OCI-LY7 (cell line): ENCODE data around the gene SOX21. TPM values are rescaled to one million over a fixed set of nuclear protein-coding genes. Genes with fewer than 3 reads are reported as not detected.

Experiments
- BruUV-seq: library from RNA; stranded (reverse); fragments of 400-500 nt; replicated peaks from 2 replicates; lab custom pipeline; 2021; lab: Mats Ljungman, UMichigan
- CTCF ChIA-PET: fragments of 300-600 bp; sonication (Branson Sonifier 250); formaldehyde crosslinking; loops from one replicate; lab custom pipeline; 2022; ENCODE audit warnings: antibody characterized with exemption; ENCODE audit not compliant: unreplicated experiment; lab: Charles Lee
- POLR2A ChIA-PET: fragments of 300-600 bp; sonication (Branson Sonifier 250); formaldehyde crosslinking; loops from one replicate; lab custom pipeline; 2022; ENCODE audit warnings: antibody characterized with exemption; lab: Charles Lee
- DNase-seq: peaks from one replicate; pipeline ENCODE4 v3.0.0-alpha.2; 2015; ENCODE audit warnings: low spot score
- H2AFZ ChIP-seq: fragments of 200-600 bp; sonication (generic), shearing (Covaris generic); 2 replicates; pipeline ENCODE4 v1.6.1; 2014; ENCODE audit warnings: mild to moderate bottlenecking, antibody characterized with exemption, low read length, moderate library complexity
- H3K27ac ChIP-seq: fragments of 200-600 bp; sonication (generic); 2 replicates; pipeline ENCODE4 v1.5.1; 2014; ENCODE audit warnings: mixed run types, low read depth, mild to moderate bottlenecking, moderate library complexity, low read length, inconsistent platforms; ENCODE audit not compliant: poor library complexity, severe bottlenecking
- H3K36me3 ChIP-seq: fragments of 200-600 bp; sonication (generic); 2 replicates; pipeline ENCODE4 v1.6.1; 2014; ENCODE audit warnings: mild to moderate bottlenecking, antibody characterized with exemption, low read length, moderate library complexity, mixed read lengths; ENCODE audit not compliant: insufficient read depth
- H3K4me1 ChIP-seq: fragments of 200-600 bp; sonication (generic); 2 replicates; pipeline ENCODE4 v1.5.1; 2014; ENCODE audit warnings: mild to moderate bottlenecking, low read length; ENCODE audit not compliant: insufficient read depth, poor library complexity, severe bottlenecking
- H3K4me2 ChIP-seq: fragments of 200-600 bp; sonication (generic); 2 replicates; pipeline ENCODE4 v1.6.1; 2014; ENCODE audit warnings: mild to moderate bottlenecking, low read length
- H3K4me3 ChIP-seq: fragments of 200-600 bp; sonication (generic); 2 replicates; pipeline ENCODE4 v1.5.1; 2014; ENCODE audit warnings: mild to moderate bottlenecking, low read depth, low read length; ENCODE audit not compliant: poor library complexity, severe bottlenecking
- H3K79me2 ChIP-seq: fragments of 200-600 bp; sonication (generic); 2 replicates; pipeline ENCODE4 v1.6.1; 2016; ENCODE audit warnings: low read depth, mild to moderate bottlenecking, low read length, moderate library complexity, mixed read lengths; ENCODE audit not compliant: insufficient read depth
- H3K9me2 ChIP-seq: fragments of 200-600 bp; sonication (generic); 2 replicates; pipeline ENCODE4 v1.6.1; 2016; ENCODE audit warnings: mild to moderate bottlenecking, low read length, mixed read lengths; ENCODE audit not compliant: insufficient read depth
- H3K9me3 ChIP-seq: fragments of 200-600 bp; sonication (generic); 2 replicates; pipeline ENCODE4 v1.6.1; 2014; ENCODE audit warnings: mild to moderate bottlenecking, mixed run types, low read length, mixed read lengths
- H4K20me1 ChIP-seq: fragments of 200-600 bp; sonication (generic); 2 replicates; pipeline ENCODE4 v1.6.1; 2014; ENCODE audit warnings: mild to moderate bottlenecking, antibody characterized with exemption, low read length, moderate library complexity, mixed read lengths; ENCODE audit not compliant: insufficient read depth
- EZH2phosphoT487 ChIP-seq: fragments of 200-600 bp; sonication (generic); IDR thresholded peaks from 2 replicates; pipeline ENCODE4 v1.6.1; 2018; ENCODE audit warnings: low read depth, borderline replicate concordance, mild to moderate bottlenecking, mixed run types, antibody characterized with exemption, low read length, moderate library complexity, mixed read lengths
- intact Hi-C: fragments of 100-400 bp; cut with micrococcal nuclease; formaldehyde crosslinking; loops from one replicate; pipeline ENCODE4 v1.10.0; 2022; ENCODE audit not compliant: unreplicated experiment
- total RNA-seq, 2 experiments: library from RNA; depleted of rRNA in 1 of 2; stranded (reverse); fragments of >200 nt in 1 of 2; shearing (Covaris generic) in 1 of 2; gene quantifications; 2 replicates each; pipeline ENCODE4 v1.2.3, GENCODE V29; 2014 to 2022
- TF ChIP-seq, protein P1 (sequence below): fragments of 200-600 bp; sonication (generic); conservative IDR thresholded peaks from 2 replicates; pipeline ENCODE4 v1.5.1; 2014; ENCODE audit warnings: mild to moderate bottlenecking, antibody characterized with exemption, low read length, moderate library complexity, mixed read lengths

SOX21 gene
- total RNA-seq, 2 experiments from 2014 or later, result not detected

- intact Hi-C loops, result no loop called here
- Histone ChIP-seq H3K4me2 (no peak overlapping the region), H3K27ac (no peak overlapping the region), H3K79me2 (no peaks in the 10 kb centered on the region), H4K20me1 (no peaks in the 10 kb centered on the region), H2AFZ (no peak overlapping the region), H3K4me3 (no peak overlapping the region), H3K9me2 (no peaks in the 10 kb centered on the region), H3K4me1 (no peaks in the 10 kb centered on the region), H3K36me3 (no peaks in the 10 kb centered on the region), H3K9me3 (no peaks in the 10 kb centered on the region)
- no TSS peak for BruUV-seq
- TF ChIP-seq EZH2phosphoT487, result no peak
- TF ChIP-seq, protein P1, sequence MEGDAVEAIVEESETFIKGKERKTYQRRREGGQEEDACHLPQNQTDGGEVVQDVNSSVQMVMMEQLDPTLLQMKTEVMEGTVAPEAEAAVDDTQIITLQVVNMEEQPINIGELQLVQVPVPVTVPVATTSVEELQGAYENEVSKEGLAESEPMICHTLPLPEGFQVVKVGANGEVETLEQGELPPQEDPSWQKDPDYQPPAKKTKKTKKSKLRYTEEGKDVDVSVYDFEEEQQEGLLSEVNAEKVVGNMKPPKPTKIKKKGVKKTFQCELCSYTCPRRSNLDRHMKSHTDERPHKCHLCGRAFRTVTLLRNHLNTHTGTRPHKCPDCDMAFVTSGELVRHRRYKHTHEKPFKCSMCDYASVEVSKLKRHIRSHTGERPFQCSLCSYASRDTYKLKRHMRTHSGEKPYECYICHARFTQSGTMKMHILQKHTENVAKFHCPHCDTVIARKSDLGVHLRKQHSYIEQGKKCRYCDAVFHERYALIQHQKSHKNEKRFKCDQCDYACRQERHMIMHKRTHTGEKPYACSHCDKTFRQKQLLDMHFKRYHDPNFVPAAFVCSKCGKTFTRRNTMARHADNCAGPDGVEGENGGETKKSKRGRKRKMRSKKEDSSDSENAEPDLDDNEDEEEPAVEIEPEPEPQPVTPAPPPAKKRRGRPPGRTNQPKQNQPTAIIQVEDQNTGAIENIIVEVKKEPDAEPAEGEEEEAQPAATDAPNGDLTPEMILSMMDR, result no peak
- DNase-seq, result no peak
- POLR2A ChIA-PET, result no interaction called here
- CTCF ChIA-PET, result no interaction called here
Measured at GRCh38 chr13:94664889-94665288, 47.5 kb downstream of the SOX21 start.

DNA sequence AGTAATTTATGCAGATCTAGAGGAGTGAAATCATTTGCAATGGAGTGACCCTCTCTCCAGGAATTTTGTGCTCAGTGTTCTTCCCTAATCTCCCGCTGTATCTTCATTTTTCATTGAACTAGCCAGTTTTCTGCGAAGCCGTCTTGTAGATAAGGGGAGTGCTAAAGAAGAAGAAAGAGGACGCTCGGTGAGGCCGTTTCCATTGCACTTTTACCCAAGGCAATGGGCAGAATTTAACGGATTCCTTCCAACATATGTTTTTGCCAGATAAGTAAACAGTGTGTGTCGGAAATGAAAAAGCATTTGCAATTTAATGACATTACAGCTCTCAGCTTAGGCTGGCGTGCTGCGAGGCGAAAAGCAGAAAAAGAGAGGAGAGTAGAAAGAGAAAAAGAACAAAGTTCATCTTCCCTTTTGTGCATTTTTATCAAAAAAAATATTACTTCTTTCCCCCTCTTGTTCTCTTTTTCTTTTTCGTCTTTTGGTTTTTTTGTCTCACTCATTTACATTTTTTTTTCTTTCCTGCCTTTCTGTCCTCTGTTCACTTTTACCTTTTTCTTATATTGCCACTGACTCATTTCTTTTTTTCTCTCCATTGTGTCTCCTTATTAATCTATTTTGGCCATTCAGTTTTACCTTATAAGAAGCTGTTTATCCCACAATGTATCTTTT is 49.9 kb downstream of the SOX21 start:
- DNase-seq, result no peak
- Histone ChIP-seq H3K36me3 (no peaks in the 10 kb centered on the region), H3K79me2 (no peaks in the 10 kb centered on the region), H2AFZ (no peak overlapping the region), H3K4me2 (no peak overlapping the region), H3K27ac (no peak overlapping the region), H3K4me3 (no peak overlapping the region), H3K4me1 (no peaks in the 10 kb centered on the region), H3K9me2 (no peaks in the 10 kb centered on the region), H3K9me3 (no peaks in the 10 kb centered on the region), H4K20me1 (no peaks in the 10 kb centered on the region)
- ChIA-PET POLR2A (no interaction called here), CTCF (no interaction called here)
- no TSS peak for BruUV-seq
- intact Hi-C loops, result no loop called here
- TF ChIP-seq, protein P1, result no peak
- no peak for TF ChIP-seq EZH2phosphoT487

DNA sequence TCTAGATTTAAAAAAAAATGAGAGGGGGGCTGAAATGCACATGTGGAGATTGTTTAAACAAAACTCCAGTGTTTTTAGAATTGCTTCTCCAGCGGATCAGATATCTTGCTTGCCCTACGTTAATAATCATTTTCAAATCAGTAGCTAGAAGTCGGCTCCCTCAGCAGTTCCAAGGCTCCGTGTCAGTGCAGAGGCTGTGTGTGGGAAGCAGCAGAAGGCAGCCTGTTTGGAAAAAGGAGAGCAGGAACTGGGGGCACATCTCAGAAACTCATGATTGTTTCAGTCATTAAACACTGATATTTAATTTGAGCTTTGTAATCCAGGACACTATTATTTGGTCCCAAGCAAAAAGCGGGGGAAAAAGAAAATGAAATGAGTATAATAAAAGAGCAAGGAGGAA is 50.9 kb downstream of the SOX21 start:
- Histone ChIP-seq H3K9me3 (no peaks in the 10 kb centered on the region), H3K4me3 (no peak overlapping the region), H3K27ac (no peak overlapping the region), H3K4me2 (no peak overlapping the region), H3K9me2 (no peaks in the 10 kb centered on the region), H3K4me1 (no peaks in the 10 kb centered on the region), H3K79me2 (no peaks in the 10 kb centered on the region), H4K20me1 (no peaks in the 10 kb centered on the region), H3K36me3 (no peaks in the 10 kb centered on the region), H2AFZ (no peak overlapping the region)
- intact Hi-C loops, result no loop called here
- CTCF ChIA-PET, result no interaction called here
- TF ChIP-seq EZH2phosphoT487, result no peak
- TF ChIP-seq, protein P1, result no peak
- BruUV-seq, result no TSS peak
- no peak for DNase-seq
- POLR2A ChIA-PET, result interaction anchor here (0.6 kb wide), 1 partner anchor 672 kb away, joined by 3 read pairs; no protein-coding TSS in a partner anchor
